Osteoblast (primary cell): ENCODE data around the gene MUS81. TPM values are rescaled to one million over a fixed set of nuclear protein-coding genes. Genes with fewer than 3 reads are reported as not detected.

Experiments
- DNase-seq: peaks from one replicate; pipeline ENCODE4 v3.0.0; 2011; ENCODE audit warnings: low spot score, mixed read lengths; ENCODE audit not compliant: insufficient read length; ENCODE audit errors: missing footprints
- H2AFZ ChIP-seq: 2 replicates; pipeline ENCODE4 v1.6.0; 2011; ENCODE audit warnings: mild to moderate bottlenecking, low read length
- H3K27ac ChIP-seq: 2 replicates; pipeline ENCODE4 v1.5.1; 2011; ENCODE audit warnings: mild to moderate bottlenecking, low read depth, low read length, moderate library complexity
- H3K27me3 ChIP-seq: 2 replicates; pipeline ENCODE4 v1.6.0; 2012; ENCODE audit warnings: mild to moderate bottlenecking, control low read depth, inconsistent platforms, low read length, moderate library complexity; ENCODE audit not compliant: insufficient read depth
- H3K36me3 ChIP-seq: 2 replicates; pipeline ENCODE4 v1.5.1; 2011; ENCODE audit warnings: mild to moderate bottlenecking, low read length, control low read depth, moderate library complexity; ENCODE audit not compliant: insufficient read depth
- H3K4me1 ChIP-seq: 2 replicates; pipeline ENCODE4 v1.5.1; 2011; ENCODE audit warnings: mild to moderate bottlenecking, low read length, control low read depth, moderate library complexity; ENCODE audit not compliant: insufficient read depth
- H3K4me2 ChIP-seq: 2 replicates; pipeline ENCODE4 v1.6.0; 2011; ENCODE audit warnings: mild to moderate bottlenecking, low read length; ENCODE audit not compliant: insufficient read depth
- H3K4me3 ChIP-seq: fragments of 200-600 bp; sonication (generic); 3 replicates; pipeline ENCODE4 v1.5.1; 2012; ENCODE audit warnings: mild to moderate bottlenecking, low read length, inconsistent platforms; ENCODE audit not compliant: insufficient read depth
- H3K79me2 ChIP-seq: 2 replicates; pipeline ENCODE4 v1.6.0; 2012; ENCODE audit warnings: mild to moderate bottlenecking, low read length, control low read depth, inconsistent platforms; ENCODE audit not compliant: insufficient read depth
- H3K9me3 ChIP-seq: 2 replicates; pipeline ENCODE4 v1.5.1; 2011; ENCODE audit warnings: low read depth, low read length, control low read depth
- H4K20me1 ChIP-seq: 2 replicates; pipeline ENCODE4 v1.6.0; 2012; ENCODE audit warnings: mild to moderate bottlenecking, low read length, control low read depth; ENCODE audit not compliant: insufficient read depth
- total RNA-seq: library from RNA; depleted of rRNA; stranded (reverse); fragments of >200 nt; gene quantifications from 2 replicates; pipeline ENCODE4 v1.2.3, GENCODE V29; 2012
- TF ChIP-seq, protein P1 (sequence below): IDR thresholded peaks from 2 replicates; pipeline ENCODE4 v1.5.1; 2011; ENCODE audit warnings: mild to moderate bottlenecking, low read depth, low read length, moderate library complexity; ENCODE audit errors: extremely low read depth

MUS81 gene
- total RNA-seq, 1 donor = 53.6 TPM

DNA sequence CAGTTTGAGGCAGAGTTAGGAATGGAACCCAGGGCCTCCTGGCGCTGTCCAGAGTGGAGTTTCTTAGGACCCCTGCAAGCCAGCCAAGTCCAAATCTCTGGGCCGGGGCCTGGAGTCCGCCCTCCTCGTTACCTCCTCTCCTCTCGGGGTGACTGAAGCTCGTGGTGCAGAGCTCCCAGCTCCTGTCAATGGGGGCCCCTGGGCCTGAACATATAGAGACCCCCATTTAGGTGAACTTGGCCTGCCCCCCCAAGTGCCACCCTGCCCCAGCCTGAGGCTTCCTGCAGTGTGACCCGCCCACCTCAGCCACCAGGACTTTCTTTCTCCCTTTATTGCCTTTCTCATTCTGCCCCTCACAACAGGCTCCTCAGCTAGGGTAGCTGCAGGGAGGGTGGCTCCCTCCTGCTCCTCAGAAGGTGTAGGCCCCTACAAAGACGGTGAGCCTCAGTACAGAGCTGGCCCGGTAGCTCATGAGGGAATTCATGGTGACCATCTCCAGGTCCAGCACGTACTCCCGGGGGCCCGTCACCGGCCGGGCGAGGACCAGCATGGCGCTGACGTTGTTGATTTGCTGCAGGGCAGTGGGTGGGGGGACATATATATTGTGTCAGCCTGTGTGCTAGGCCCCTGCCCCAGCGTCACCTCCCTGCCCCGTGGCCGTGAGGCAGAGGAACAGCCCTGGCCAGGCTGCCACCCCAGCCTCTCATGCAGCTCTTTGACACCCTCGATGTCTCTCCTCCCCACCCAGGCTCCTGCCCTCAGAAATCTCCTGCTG is 6.5 kb downstream of the MUS81 start:
- H3K36me3 ChIP-seq = peaks cover 87% of the 10 kb centered on the region
- no peak overlapping the region for H3K4me2 ChIP-seq
- TF ChIP-seq, protein P1, sequence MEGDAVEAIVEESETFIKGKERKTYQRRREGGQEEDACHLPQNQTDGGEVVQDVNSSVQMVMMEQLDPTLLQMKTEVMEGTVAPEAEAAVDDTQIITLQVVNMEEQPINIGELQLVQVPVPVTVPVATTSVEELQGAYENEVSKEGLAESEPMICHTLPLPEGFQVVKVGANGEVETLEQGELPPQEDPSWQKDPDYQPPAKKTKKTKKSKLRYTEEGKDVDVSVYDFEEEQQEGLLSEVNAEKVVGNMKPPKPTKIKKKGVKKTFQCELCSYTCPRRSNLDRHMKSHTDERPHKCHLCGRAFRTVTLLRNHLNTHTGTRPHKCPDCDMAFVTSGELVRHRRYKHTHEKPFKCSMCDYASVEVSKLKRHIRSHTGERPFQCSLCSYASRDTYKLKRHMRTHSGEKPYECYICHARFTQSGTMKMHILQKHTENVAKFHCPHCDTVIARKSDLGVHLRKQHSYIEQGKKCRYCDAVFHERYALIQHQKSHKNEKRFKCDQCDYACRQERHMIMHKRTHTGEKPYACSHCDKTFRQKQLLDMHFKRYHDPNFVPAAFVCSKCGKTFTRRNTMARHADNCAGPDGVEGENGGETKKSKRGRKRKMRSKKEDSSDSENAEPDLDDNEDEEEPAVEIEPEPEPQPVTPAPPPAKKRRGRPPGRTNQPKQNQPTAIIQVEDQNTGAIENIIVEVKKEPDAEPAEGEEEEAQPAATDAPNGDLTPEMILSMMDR = no peak
- H3K79me2 ChIP-seq = peaks cover 59% of the 10 kb centered on the region
- no peak overlapping the region for H3K4me3 ChIP-seq
- DNase-seq = peak; percentile 72
- H3K27ac ChIP-seq = no peak overlapping the region
- no peak overlapping the region for H2AFZ ChIP-seq
- H3K27me3 ChIP-seq = no peaks in the 10 kb centered on the region
- H3K4me1 ChIP-seq = peaks cover 21% of the 10 kb centered on the region
- H3K9me3 ChIP-seq = no peaks in the 10 kb centered on the region
- H4K20me1 ChIP-seq = peaks cover 35% of the 10 kb centered on the region

DNA sequence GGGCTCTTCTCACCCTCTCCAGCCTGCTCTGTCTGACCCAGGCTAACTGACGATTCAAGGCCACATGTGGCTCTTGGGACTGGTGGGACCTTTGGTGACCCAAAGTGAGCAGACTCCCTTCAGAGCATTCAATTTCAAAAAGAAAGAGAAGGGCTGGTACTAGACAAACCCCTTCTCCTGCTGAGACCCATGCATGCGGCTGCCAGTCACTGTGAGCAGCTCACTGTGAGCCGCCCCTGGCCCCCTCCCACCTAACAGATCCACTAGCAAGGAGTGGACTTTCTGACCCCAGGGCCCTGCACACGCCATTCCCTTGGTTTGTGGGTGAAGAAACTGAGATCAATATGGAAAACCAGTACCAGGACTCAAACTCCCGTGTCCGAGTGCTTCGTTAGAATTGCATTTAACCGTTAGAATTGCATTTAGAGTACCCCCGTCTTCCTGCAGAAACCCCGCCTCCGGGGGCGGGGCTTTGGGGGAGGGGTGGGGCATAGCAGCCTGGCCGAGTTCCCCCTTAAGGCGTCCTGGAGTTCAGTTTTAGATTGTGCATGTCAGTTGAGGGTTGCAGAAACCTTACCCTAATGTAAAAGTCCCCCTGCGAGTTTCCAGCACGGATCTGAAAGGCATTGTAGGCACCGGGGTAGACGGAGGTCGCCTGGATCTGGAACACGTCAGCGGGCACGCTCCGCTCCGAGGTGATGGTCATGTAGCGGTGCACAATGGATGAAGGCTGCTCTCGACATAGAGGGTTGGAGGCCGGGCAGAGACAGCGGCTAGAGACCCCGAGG is 7.2 kb downstream of the MUS81 start:
- DNase-seq = peak; percentile 82
- Histone ChIP-seq H2AFZ (no peak overlapping the region), H3K9me3 (no peaks in the 10 kb centered on the region), H4K20me1 (peaks cover 35% of the 10 kb centered on the region), H3K27me3 (no peaks in the 10 kb centered on the region), H3K79me2 (peaks cover 55% of the 10 kb centered on the region), H3K4me2 (no peak overlapping the region), H3K4me3 (no peak overlapping the region), H3K27ac (no peak overlapping the region), H3K36me3 (peaks cover 79% of the 10 kb centered on the region), H3K4me1 (peaks cover 15% of the 10 kb centered on the region)
- TF ChIP-seq, protein P1 = no peak

DNA sequence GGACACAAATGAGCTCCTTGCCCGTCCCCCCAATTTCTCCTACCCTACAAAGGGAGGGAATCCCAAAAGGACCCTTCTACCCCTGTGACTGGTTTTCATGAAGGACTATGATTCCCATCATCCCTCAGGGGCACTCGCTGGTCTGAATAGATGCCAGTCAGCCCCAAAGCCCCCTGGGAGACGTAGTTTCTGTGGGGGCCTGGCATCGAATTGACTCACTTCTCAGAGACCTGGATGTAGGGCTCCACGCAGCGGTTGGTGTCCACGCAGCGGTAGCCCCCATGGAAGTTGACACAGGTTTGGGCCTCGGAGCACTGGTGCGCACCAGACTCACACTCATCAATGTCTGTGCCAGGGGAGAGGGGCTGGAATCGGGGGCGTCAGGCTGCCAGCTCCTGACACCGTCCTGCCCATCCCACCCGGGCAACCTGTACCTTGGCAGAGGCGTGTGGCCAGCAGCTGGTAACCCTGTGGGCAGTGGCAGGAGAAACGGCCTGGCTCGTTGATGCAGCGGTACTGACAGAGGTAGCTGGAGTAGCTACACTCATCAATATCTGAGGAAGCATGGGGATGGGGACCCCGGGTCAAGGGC is 7.9 kb downstream of the MUS81 start:
- no peaks in the 10 kb centered on the region for H3K27me3 ChIP-seq
- TF ChIP-seq, protein P1 = no peak
- H2AFZ ChIP-seq = no peak overlapping the region
- peaks cover 18% of the 10 kb centered on the region for H3K4me1 ChIP-seq
- DNase-seq = peak; percentile 79
- no peaks in the 10 kb centered on the region for H3K9me3 ChIP-seq
- H3K4me3 ChIP-seq = no peak overlapping the region
- H3K4me2 ChIP-seq = no peak overlapping the region
- peaks cover 73% of the 10 kb centered on the region for H3K36me3 ChIP-seq
- H4K20me1 ChIP-seq = peaks cover 34% of the 10 kb centered on the region
- H3K79me2 ChIP-seq = peaks cover 51% of the 10 kb centered on the region
- no peak overlapping the region for H3K27ac ChIP-seq

DNA sequence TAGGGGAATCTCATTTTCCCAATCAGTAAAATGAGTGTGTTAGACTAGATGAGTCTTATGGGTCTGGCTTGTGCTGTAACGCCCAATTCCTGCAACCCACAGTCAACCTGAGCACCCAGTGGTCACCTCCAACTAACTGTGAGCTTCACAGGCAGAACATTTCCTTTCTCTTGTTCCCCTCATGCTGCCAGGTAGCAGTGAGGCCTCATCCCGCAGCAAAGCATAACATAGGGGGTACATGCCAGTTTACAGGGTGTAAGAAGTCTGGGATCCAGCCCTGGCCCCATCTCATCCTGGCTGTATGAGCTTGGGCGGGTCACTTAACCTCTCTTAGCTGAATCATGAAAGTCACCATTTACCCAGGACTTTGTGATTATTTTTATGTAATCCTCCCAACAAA is 8.7 kb downstream of the MUS81 start:
- Histone ChIP-seq H3K79me2 (peaks cover 48% of the 10 kb centered on the region), H3K4me1 (peaks cover 20% of the 10 kb centered on the region), H4K20me1 (peaks cover 32% of the 10 kb centered on the region)

More for the DNA sequence above, 8.7 kb downstream of the MUS81 start:
- Histone ChIP-seq H3K9me3 (no peaks in the 10 kb centered on the region), H2AFZ (no peak overlapping the region), H3K27ac (no peak overlapping the region), H3K4me2 (no peak overlapping the region), H3K36me3 (peaks cover 67% of the 10 kb centered on the region), H3K27me3 (no peaks in the 10 kb centered on the region), H3K4me3 (no peak overlapping the region)
- DNase-seq = peak; percentile 87
- TF ChIP-seq, protein P1 = no peak
